HEK293 (cell line): ENCODE results near the gene P4HA3.

Experiments used
- CTCF ChIA-PET: fragments of 350-600 bp; formaldehyde crosslinking; extraction: SDS; loops from one replicate; lab custom pipeline; 2021; ENCODE audit warnings: antibody characterized with exemption; lab: Yijun Ruan, JAX
- POLR2A ChIA-PET: fragments of 300-600 bp; formaldehyde crosslinking; extraction: SDS; loops from one replicate; lab custom pipeline; 2020; ENCODE audit warnings: antibody characterized with exemption, inconsistent platforms; lab: Yijun Ruan, JAX
- H3K27ac ChIP-seq: fragments of 200-500 bp; sonication (Bioruptor generic); 2 replicates; pipeline ENCODE4 v1.5.1; 2014; ENCODE audit warnings: low read depth, low read length, control low read depth, inconsistent platforms; ENCODE audit errors: extremely low read depth
- H3K36me3 ChIP-seq, 2 experiments: fragments of 200-500 bp in 1 of 2; sonication (Bioruptor generic) in 1 of 2; 1 replicate in 1 of 2; 2 replicates in 1 of 2; pipeline ENCODE4 v1.5.1; 2014 to 2017; ENCODE audit warnings: inconsistent platforms in 2 of 2, low read length in 2 of 2; ENCODE audit not compliant: control insufficient read depth in 2 of 2, insufficient read depth in 1 of 2
- H3K4me1 ChIP-seq: fragments of 200-500 bp; sonication (Bioruptor generic); 2 replicates; pipeline ENCODE4 v1.5.1; 2014; ENCODE audit warnings: mild to moderate bottlenecking, low read length, inconsistent platforms; ENCODE audit not compliant: control insufficient read depth, insufficient read depth
- H3K4me3 ChIP-seq: 2 replicates; pipeline ENCODE4 v1.5.1; 2011; ENCODE audit warnings: low read depth, mild to moderate bottlenecking, control low read depth, low read length, moderate library complexity
- H3K9me3 ChIP-seq: fragments of 200-500 bp; sonication (Bioruptor generic); 2 replicates; pipeline ENCODE4 v1.5.1; 2014; ENCODE audit warnings: low read depth, low read length, inconsistent platforms; ENCODE audit not compliant: control insufficient read depth, insufficient read depth
- FEZF1 ChIP-seq: fragments of 450-650 bp; formaldehyde crosslinking; IDR thresholded peaks from 2 replicates; pipeline ENCODE4 v1.5.1; 2016; ENCODE audit warnings: missing biosample characterization, missing genetic modification characterization
- GLIS2 ChIP-seq: fragments of 450-650 bp; formaldehyde crosslinking; IDR thresholded peaks from 2 replicates; pipeline ENCODE4 v1.5.1; 2016; ENCODE audit warnings: missing biosample characterization, missing genetic modification characterization
- PRDM6 ChIP-seq: fragments of 450-650 bp; formaldehyde crosslinking; IDR thresholded peaks from 2 replicates; pipeline ENCODE4 v1.5.1; 2017; ENCODE audit warnings: missing biosample characterization, missing genetic modification characterization
- SP2 ChIP-seq: fragments of 450-650 bp; formaldehyde crosslinking; IDR thresholded peaks from 2 replicates; pipeline ENCODE4 v1.5.1; 2016; ENCODE audit warnings: missing biosample characterization, missing genetic modification characterization
- TCF7L2 ChIP-seq: IDR thresholded peaks from 2 replicates; pipeline ENCODE4 v1.6.1; 2011; ENCODE audit warnings: low read depth, mild to moderate bottlenecking, inconsistent platforms, low read length, moderate library complexity, borderline replicate concordance
- WT1 ChIP-seq: fragments of 450-650 bp; formaldehyde crosslinking; IDR thresholded peaks from 2 replicates; pipeline ENCODE4 v1.5.1; 2016; ENCODE audit warnings: missing biosample characterization, missing genetic modification characterization
- ZBTB48 ChIP-seq: fragments of 450-650 bp; formaldehyde crosslinking; IDR thresholded peaks from 2 replicates; pipeline ENCODE4 v1.5.1; 2016; ENCODE audit warnings: missing biosample characterization, missing genetic modification characterization
- ZFHX2 ChIP-seq: fragments of 450-650 bp; formaldehyde crosslinking; conservative IDR thresholded peaks from 2 replicates; pipeline ENCODE4 v1.5.1; 2016; ENCODE audit warnings: missing biosample characterization, missing genetic modification characterization
- ZNF138 ChIP-seq: fragments of 450-650 bp; formaldehyde crosslinking; IDR thresholded peaks from 2 replicates; pipeline ENCODE4 v1.5.1; 2016; ENCODE audit warnings: missing biosample characterization, missing genetic modification characterization, borderline replicate concordance
- ZNF239 ChIP-seq: fragments of 450-650 bp; formaldehyde crosslinking; IDR thresholded peaks from 2 replicates; pipeline ENCODE4 v1.5.1; 2016; ENCODE audit warnings: missing biosample characterization, missing genetic modification characterization
- ZNF394 ChIP-seq: fragments of 450-650 bp; formaldehyde crosslinking; IDR thresholded peaks from 2 replicates; pipeline ENCODE4 v1.5.1; 2016; ENCODE audit warnings: missing biosample characterization, missing genetic modification characterization, mild to moderate bottlenecking, moderate library complexity, borderline replicate concordance
- ZNF433 ChIP-seq: fragments of 450-650 bp; formaldehyde crosslinking; IDR thresholded peaks from 2 replicates; pipeline ENCODE4 v1.5.1; 2016; ENCODE audit warnings: missing biosample characterization, missing genetic modification characterization, low read depth
- ZNF488 ChIP-seq: fragments of 450-650 bp; formaldehyde crosslinking; IDR thresholded peaks from 2 replicates; pipeline ENCODE4 v1.5.1; 2016; ENCODE audit warnings: missing biosample characterization, missing genetic modification characterization
- ZNF510 ChIP-seq: fragments of 450-650 bp; formaldehyde crosslinking; IDR thresholded peaks from 2 replicates; pipeline ENCODE4 v1.5.1; 2018; ENCODE audit warnings: mild to moderate bottlenecking, missing genetic modification characterization, missing biosample characterization; ENCODE audit not compliant: insufficient replicate concordance
- ZNF544 ChIP-seq: fragments of 450-650 bp; formaldehyde crosslinking; IDR thresholded peaks from 2 replicates; pipeline ENCODE4 v1.5.0; 2017; ENCODE audit warnings: missing biosample characterization, missing genetic modification characterization
- ZNF549 ChIP-seq: fragments of 450-650 bp; IDR thresholded peaks from 2 replicates; pipeline ENCODE4 v1.5.1; 2018; ENCODE audit warnings: missing biosample characterization, missing genetic modification characterization, mild to moderate bottlenecking, inconsistent platforms, moderate library complexity
- ZNF701 ChIP-seq: fragments of 450-650 bp; formaldehyde crosslinking; IDR thresholded peaks from 2 replicates; pipeline ENCODE4 v1.5.1; 2016; ENCODE audit warnings: missing biosample characterization, missing genetic modification characterization
- ZNF785 ChIP-seq: fragments of 450-650 bp; formaldehyde crosslinking; IDR thresholded peaks from 2 replicates; pipeline ENCODE4 v1.5.1; 2016; ENCODE audit warnings: missing biosample characterization, missing genetic modification characterization
- ZSCAN23 ChIP-seq: fragments of 450-650 bp; formaldehyde crosslinking; IDR thresholded peaks from 2 replicates; pipeline ENCODE4 v1.5.1; 2016; ENCODE audit warnings: missing biosample characterization, missing genetic modification characterization
- ZXDB ChIP-seq: fragments of 450-650 bp; formaldehyde crosslinking; IDR thresholded peaks from 2 replicates; pipeline ENCODE4 v1.5.1; 2016; ENCODE audit warnings: missing biosample characterization, missing genetic modification characterization
- TF ChIP-seq, protein P1 (sequence below): fragments of 450-650 bp; formaldehyde crosslinking; IDR thresholded peaks from 2 replicates; pipeline ENCODE4 v1.5.1; 2017; ENCODE audit warnings: missing biosample characterization, missing genetic modification characterization

Gene P4HA3

DNA sequence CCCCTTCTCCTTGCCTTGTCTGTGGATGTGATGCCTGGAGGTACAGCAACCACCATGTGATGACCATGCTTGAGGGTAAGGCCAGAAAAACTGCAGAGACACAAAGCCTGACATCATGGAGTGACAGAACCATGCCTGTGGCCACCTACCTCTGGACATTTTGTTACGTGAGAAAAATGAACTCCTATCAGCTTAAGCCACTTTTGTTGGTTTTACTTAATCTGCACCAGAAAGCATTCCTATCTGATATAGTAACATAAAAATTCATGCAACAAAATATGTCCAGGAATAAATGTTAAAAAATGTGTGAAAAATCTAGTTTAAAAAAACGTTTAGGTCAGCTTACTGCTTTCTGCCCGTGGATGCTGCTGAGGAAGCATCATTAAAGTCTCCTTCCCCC is 42.6 kb upstream of the P4HA3 start:
- Histone ChIP-seq H3K27ac (no peak overlapping the region), H3K9me3 (no peaks in the 10 kb centered on the region), H3K36me3 (no peaks in the 10 kb centered on the region), H3K4me3 (no peak overlapping the region), H3K4me1 (no peaks in the 10 kb centered on the region)
- ChIA-PET CTCF (interaction anchor here (1.2 kb wide), 1 partner anchor 99 kb away, joined by 4 read pairs; no protein-coding TSS in a partner anchor), POLR2A (no interaction called here)
- TF ChIP-seq WT1 (tag by site-specific recombination) = no peak

GRCh38 chr11:74347381-74347780 is 35.9 kb upstream of the P4HA3 start:
- no peaks in the 10 kb centered on the region for H3K4me1 ChIP-seq
- H3K36me3 ChIP-seq = peaks cover 0 to 3% of the 10 kb centered on the region in 2 experiments; a peak in 1 of 3 replicates
- ChIA-PET CTCF (interaction anchor here (0.5 kb wide), 1 partner anchor 43 kb away, joined by 3 read pairs; no protein-coding TSS in a partner anchor), POLR2A (no interaction called here)
- no peak overlapping the region for H3K4me3 ChIP-seq
- no peaks in the 10 kb centered on the region for H3K9me3 ChIP-seq
- no peak overlapping the region for H3K27ac ChIP-seq
- TF ChIP-seq ZBTB48 (no peak), WT1 (tag by site-specific recombination) (no peak), ZNF544 (no peak), ZNF433 (tag by site-specific recombination) (no peak), PRDM6 (tag by site-specific recombination) (no peak), ZNF394 (no peak), SP2 (no peak), ZNF510 (tag by site-specific recombination) (no peak), ZNF549 (tag by site-specific recombination) (no peak), FEZF1 (tag by site-specific recombination) (no peak), TCF7L2 (no peak), GLIS2 (no peak)
- TF ChIP-seq, protein P1, sequence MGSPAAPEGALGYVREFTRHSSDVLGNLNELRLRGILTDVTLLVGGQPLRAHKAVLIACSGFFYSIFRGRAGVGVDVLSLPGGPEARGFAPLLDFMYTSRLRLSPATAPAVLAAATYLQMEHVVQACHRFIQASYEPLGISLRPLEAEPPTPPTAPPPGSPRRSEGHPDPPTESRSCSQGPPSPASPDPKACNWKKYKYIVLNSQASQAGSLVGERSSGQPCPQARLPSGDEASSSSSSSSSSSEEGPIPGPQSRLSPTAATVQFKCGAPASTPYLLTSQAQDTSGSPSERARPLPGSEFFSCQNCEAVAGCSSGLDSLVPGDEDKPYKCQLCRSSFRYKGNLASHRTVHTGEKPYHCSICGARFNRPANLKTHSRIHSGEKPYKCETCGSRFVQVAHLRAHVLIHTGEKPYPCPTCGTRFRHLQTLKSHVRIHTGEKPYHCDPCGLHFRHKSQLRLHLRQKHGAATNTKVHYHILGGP (tag by site-specific recombination) = no peak

- Histone ChIP-seq H3K4me3 (no peak overlapping the region), H3K4me1 (no peaks in the 10 kb centered on the region), H3K27ac (no peak overlapping the region), H3K36me3 (peaks cover 0 to 3% of the 10 kb centered on the region in 2 experiments; a peak in 1 of 3 replicates), H3K9me3 (no peaks in the 10 kb centered on the region)
- POLR2A ChIA-PET = no interaction called here
- no peak for TF ChIP-seq ZNF488 (tag by site-specific recombination)
- no peak for TF ChIP-seq ZXDB (tag by site-specific recombination)
- TF ChIP-seq ZFHX2 (tag by site-specific recombination) = no peak
- no peak for TF ChIP-seq ZNF239 (tag by site-specific recombination)
- no peak for TF ChIP-seq ZNF138
- no peak for TF ChIP-seq ZNF701 (tag by site-specific recombination)
- no peak for TF ChIP-seq ZSCAN23 (tag by site-specific recombination)
- no peak for TF ChIP-seq ZNF785
- CTCF ChIA-PET = interaction anchor here (0.5 to 1.4 kb wide), 4 partner anchors 24 to 466 kb away, joined by 3 to 5 read pairs (median 3); no protein-coding TSS in a partner anchor
Measured at GRCh38 chr11:74345420-74345819, 34.0 kb upstream of the P4HA3 start.
